Measurements from ENCODE around the gene DBH.

DBH gene

GRCh38 chr9:133592731-133593409 is 43.3 kb upstream of the DBH start (continued):
- no peak for TF ChIP-seq PATZ1 (CRISPR knock-in tag; IDR thresholded peaks at IDR 0.05; ENCODE audit: borderline replicate concordance)

- no peak for ATAC-seq
- TF ChIP-seq OSR1 (CRISPR knock-in tag; IDR thresholded peaks at IDR 0.05) (no peak), CSDC2 (CRISPR knock-in tag; IDR thresholded peaks at IDR 0.05) (no peak), PPARA (CRISPR knock-in tag; IDR thresholded peaks at IDR 0.05; ENCODE audit: borderline replicate concordance) (no peak)
These were observed 42.4 kb upstream of the DBH start for GRCh38 chr9:133593587-133594253.

GRCh38 chr9:133594310-133594709 is 41.9 kb upstream of the DBH start:
- no peak for ATAC-seq
- TF ChIP-seq BACH2 (CRISPR knock-in tag; IDR thresholded peaks at IDR 0.05; ENCODE audit: borderline replicate concordance), result no peak

- no peak for ATAC-seq
These were observed 40.3 kb upstream of the DBH start for GRCh38 chr9:133595910-133596309.

GRCh38 chr9:133597316-133597957 is 38.7 kb upstream of the DBH start:
- no peak for ATAC-seq
- no peak for TF ChIP-seq ZNF8 (CRISPR knock-in tag; IDR thresholded peaks at IDR 0.05)
- TF ChIP-seq BACH2 (CRISPR knock-in tag; IDR thresholded peaks at IDR 0.05; ENCODE audit: borderline replicate concordance), result no peak
- TF ChIP-seq GLIS3 (CRISPR knock-in tag; IDR thresholded peaks at IDR 0.05), result no peak
- no peak for TF ChIP-seq POU6F1 (CRISPR knock-in tag; IDR thresholded peaks at IDR 0.05; ENCODE audit: borderline replicate concordance, low read depth)
- no peak for TF ChIP-seq ZNF70 (CRISPR knock-in tag; IDR thresholded peaks at IDR 0.05)
- no peak for TF ChIP-seq CSDC2 (CRISPR knock-in tag; IDR thresholded peaks at IDR 0.05)
- TF ChIP-seq ARNTL (CRISPR knock-in tag; IDR thresholded peaks at IDR 0.05; ENCODE audit: borderline replicate concordance, low read depth), result no peak
- no peak for TF ChIP-seq PATZ1 (CRISPR knock-in tag; IDR thresholded peaks at IDR 0.05; ENCODE audit: borderline replicate concordance)
- TF ChIP-seq SNAI2 (CRISPR knock-in tag; IDR thresholded peaks at IDR 0.05), result no peak

More at GRCh38 chr9:133595910-133596309, 40.3 kb upstream of the DBH start:
- no peak for TF ChIP-seq OSR1 (CRISPR knock-in tag; IDR thresholded peaks at IDR 0.05)
- TF ChIP-seq PATZ1 (CRISPR knock-in tag; IDR thresholded peaks at IDR 0.05; ENCODE audit: borderline replicate concordance), result no peak
- TF ChIP-seq ZC3H10 (CRISPR knock-in tag; IDR thresholded peaks at IDR 0.05), result no peak
- TF ChIP-seq ESRRG (CRISPR knock-in tag; IDR thresholded peaks at IDR 0.05), result no peak
- no peak for TF ChIP-seq CSDC2 (CRISPR knock-in tag; IDR thresholded peaks at IDR 0.05)
- TF ChIP-seq GLIS3 (CRISPR knock-in tag; IDR thresholded peaks at IDR 0.05), result no peak
- no peak for TF ChIP-seq ISL1 (CRISPR knock-in tag; IDR thresholded peaks at IDR 0.05)

- ATAC-seq, result no peak
- TF ChIP-seq PPARA (CRISPR knock-in tag; IDR thresholded peaks at IDR 0.05; ENCODE audit: borderline replicate concordance) (no peak), ZNF565 (CRISPR knock-in tag; conservative IDR thresholded peaks at IDR 0.05; ENCODE audit: low read depth) (no peak), ZFP30 (CRISPR knock-in tag; IDR thresholded peaks at IDR 0.05) (no peak), ARNTL (CRISPR knock-in tag; IDR thresholded peaks at IDR 0.05; ENCODE audit: borderline replicate concordance, low read depth) (no peak), TSHZ2 (CRISPR knock-in tag; IDR thresholded peaks at IDR 0.05) (no peak), PATZ1 (CRISPR knock-in tag; IDR thresholded peaks at IDR 0.05; ENCODE audit: borderline replicate concordance) (no peak), ZNF8 (CRISPR knock-in tag; IDR thresholded peaks at IDR 0.05) (no peak)
These were observed 37.2 kb upstream of the DBH start for GRCh38 chr9:133598978-133599377.

Measured in SK-N-SH treated with all-trans-retinoic acid at 6 μM for 48 hours (cell line).